ENCODE results near the gene MACROD2.
A peak's percentile ranks its signal among the peaks of the same experiment; 100 is the strongest.

The MACROD2 gene

DNA sequence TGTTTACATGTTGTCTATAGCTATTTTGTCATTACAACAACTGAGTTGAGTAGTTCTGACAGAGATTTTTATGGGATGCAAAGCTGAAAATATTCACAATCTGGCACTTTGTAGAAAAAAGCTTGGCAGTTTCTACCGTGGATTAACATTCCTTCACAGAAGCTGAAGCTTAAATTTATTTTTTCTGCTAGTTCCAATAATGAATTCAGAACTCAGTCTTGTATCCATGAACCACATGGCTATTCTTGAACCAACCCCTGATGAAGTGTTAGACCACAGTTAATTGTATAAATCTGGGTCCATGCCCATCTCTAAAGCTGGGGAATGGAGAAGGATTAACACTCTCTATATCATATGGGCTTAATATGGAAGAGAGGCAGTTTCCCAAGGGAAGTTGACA, 1085.9 kb downstream of the MACROD2 start:
- CTCF ChIA-PET: no interaction called here
- TF ChIP-seq, protein P1, sequence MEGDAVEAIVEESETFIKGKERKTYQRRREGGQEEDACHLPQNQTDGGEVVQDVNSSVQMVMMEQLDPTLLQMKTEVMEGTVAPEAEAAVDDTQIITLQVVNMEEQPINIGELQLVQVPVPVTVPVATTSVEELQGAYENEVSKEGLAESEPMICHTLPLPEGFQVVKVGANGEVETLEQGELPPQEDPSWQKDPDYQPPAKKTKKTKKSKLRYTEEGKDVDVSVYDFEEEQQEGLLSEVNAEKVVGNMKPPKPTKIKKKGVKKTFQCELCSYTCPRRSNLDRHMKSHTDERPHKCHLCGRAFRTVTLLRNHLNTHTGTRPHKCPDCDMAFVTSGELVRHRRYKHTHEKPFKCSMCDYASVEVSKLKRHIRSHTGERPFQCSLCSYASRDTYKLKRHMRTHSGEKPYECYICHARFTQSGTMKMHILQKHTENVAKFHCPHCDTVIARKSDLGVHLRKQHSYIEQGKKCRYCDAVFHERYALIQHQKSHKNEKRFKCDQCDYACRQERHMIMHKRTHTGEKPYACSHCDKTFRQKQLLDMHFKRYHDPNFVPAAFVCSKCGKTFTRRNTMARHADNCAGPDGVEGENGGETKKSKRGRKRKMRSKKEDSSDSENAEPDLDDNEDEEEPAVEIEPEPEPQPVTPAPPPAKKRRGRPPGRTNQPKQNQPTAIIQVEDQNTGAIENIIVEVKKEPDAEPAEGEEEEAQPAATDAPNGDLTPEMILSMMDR (conservative IDR thresholded peaks at IDR 0.05; ENCODE audit: low read depth): no peak
- POLR2A ChIA-PET (ENCODE audit: low non-redundant PET): no interaction called here
- H3K27ac ChIP-seq: no peak overlapping the region
- no peak for DNase-seq (ENCODE audit: low spot score)

DNA sequence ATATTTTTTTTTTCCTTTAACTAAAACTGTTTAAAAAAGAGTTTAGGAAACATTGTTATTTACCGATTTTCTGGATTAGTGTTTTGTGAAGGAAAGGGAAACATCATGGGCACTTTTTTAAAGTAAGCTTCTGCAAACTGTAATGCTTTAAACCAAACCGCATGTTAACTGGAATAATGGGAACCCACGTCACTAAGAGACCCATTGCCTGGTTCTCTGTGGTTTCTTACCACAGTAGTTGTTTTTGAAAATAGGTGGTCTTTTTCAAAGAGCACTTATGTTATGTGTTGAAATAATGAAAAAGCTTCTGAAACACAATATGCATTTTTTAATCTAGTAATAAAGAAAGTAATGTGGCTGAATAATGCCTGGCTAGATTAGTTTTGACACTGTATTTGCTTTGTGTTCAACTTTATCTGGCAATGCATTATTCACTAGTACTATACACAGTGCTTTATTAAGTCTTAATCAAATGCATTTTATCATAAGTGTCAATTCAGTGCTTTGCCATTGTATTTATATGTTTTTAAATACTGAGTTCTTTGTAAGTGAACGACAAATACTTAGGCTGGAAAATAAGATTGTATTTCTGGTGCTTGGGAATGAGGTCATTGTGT, 1096.2 kb downstream of the MACROD2 start:
- ChIA-PET POLR2A (ENCODE audit: low non-redundant PET) (no interaction called here), CTCF (no interaction called here)
- no peak for DNase-seq (ENCODE audit: low spot score)
- H3K27ac ChIP-seq: no peak overlapping the region
- TF ChIP-seq, protein P1 (conservative IDR thresholded peaks at IDR 0.05; ENCODE audit: low read depth): no peak

DNA sequence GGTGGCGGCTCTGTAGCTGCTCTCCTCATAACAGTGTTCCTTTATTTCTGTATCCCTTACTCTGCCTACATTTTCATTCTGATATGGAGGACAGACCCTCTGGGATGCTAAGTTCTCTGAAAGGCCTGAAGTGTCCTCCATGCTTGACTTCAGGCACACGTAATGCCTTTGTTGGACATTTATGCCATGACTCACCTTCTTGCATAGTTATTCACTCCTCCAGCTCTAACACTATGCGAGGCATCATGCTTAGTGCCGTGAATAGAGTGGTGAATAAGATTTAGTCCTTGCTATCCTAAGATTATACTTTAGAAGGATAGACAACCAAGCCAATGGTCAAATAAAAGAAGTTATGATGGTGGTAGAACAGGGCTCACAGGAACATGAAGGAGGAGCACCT, 1103.0 kb downstream of the MACROD2 start:
- POLR2A ChIA-PET (ENCODE audit: low non-redundant PET): no interaction called here
- no peak for DNase-seq (ENCODE audit: low spot score)
- TF ChIP-seq, protein P1 (conservative IDR thresholded peaks at IDR 0.05; ENCODE audit: low read depth): no peak
- no peak overlapping the region for H3K27ac ChIP-seq
- CTCF ChIA-PET: no interaction called here

DNA sequence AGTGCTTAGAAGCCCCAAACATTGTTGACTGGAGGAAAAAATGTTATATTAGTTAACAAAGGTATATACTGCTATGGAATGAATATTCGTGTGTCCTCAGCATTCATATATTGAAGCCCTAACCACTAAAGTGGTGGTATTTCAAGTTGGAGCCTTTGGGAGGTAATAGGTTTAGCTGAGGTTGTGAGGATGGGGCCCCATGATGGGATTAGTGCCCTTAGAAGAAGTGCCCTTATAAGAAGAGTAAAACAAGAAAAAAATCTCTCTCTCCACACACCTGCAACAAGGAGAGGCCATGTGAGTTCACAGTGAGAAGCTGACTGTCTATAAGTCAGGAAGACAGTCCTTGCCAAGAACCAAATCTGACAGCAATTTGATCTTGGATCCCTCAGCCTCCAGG, 1103.8 kb downstream of the MACROD2 start:
- POLR2A ChIA-PET (ENCODE audit: low non-redundant PET): no interaction called here
- no peak overlapping the region for H3K27ac ChIP-seq
- TF ChIP-seq, protein P1 (conservative IDR thresholded peaks at IDR 0.05; ENCODE audit: low read depth): no peak
- CTCF ChIA-PET: interaction anchor here (0.6 kb wide), 1 partner anchor 79 kb away, joined by 3 read pairs; no protein-coding TSS in a partner anchor
- no peak for DNase-seq (ENCODE audit: low spot score)

DNA sequence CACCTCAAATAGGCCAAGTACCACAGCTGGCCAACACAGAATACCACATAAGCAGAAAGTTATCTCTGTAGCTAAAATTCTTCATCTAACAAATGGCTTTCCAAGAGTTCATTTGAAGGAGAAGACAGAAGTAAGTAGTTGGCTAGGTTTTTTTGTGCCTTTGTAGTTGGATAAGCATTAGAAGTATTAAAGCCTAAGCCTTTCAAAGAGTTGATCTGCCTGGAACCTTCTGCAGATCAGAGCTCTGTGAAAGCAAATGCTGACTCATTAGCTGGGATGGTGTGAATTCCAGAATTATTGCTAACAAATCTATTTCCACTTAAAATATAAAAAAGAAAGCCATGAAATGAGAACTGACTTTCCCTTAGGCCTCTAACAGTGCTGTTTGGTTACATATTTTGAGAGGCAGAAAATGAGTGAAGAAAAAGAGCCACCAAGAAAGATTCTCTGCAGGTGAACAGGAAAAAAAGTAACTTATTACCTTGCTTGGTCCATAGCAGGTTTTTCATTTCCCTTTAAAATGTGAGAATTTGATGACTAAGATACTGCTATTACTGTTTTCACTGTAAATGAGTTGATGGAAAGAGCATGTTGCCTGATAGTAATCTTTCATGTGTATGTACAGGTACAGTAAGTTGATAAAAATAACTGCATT, 1105.3 kb downstream of the MACROD2 start:
- H3K27ac ChIP-seq: no peak overlapping the region
- POLR2A ChIA-PET (ENCODE audit: low non-redundant PET): no interaction called here
- CTCF ChIA-PET: no interaction called here
- TF ChIP-seq, protein P1 (conservative IDR thresholded peaks at IDR 0.05; ENCODE audit: low read depth): no peak
- DNase-seq (ENCODE audit: low spot score): peak; percentile 4

DNA sequence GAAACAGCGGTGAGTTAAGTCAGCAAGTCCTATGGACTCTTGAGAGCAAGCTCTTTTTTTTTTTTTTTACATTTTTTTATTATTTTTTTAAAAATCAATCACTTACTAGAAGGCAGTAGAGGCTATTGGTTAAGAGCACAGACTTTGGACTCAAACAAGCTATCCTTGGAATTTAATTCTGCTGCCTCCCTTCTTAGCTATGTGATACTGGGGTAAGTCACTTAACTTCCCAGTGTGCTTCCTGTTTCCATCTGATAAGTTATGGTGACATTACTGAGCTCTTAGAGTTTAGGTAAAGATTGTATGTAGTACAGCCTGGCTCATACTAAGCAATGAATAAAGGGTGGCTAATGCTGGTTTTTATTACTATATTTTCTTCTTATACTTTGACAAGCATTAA, 1112.6 kb downstream of the MACROD2 start:
- CTCF ChIA-PET: interaction anchor here (0.6 kb wide), 1 partner anchor 124 kb away, joined by 3 read pairs; no protein-coding TSS in a partner anchor
- no peak for DNase-seq (ENCODE audit: low spot score)
- TF ChIP-seq, protein P1 (conservative IDR thresholded peaks at IDR 0.05; ENCODE audit: low read depth): no peak
- POLR2A ChIA-PET (ENCODE audit: low non-redundant PET): no interaction called here
- no peak overlapping the region for H3K27ac ChIP-seq
